K562 (cell line): Measurements from ENCODE around the gene LRRC7.

Experiments used
- ZNF274 ChIP-seq: IDR thresholded peaks from 2 replicates; pipeline ENCODE4 v1.6.1; 2011; ENCODE audit warnings: low read depth, mild to moderate bottlenecking, low read length, moderate library complexity, borderline replicate concordance
- ZNF445 ChIP-seq: fragments of 250-450 bp; sonication (Bioruptor Pico); IDR thresholded peaks from 2 replicates; pipeline ENCODE4 v1.4.0; 2020; ENCODE audit warnings: low read depth, mild to moderate bottlenecking, moderate library complexity
- ZNF644 ChIP-seq: fragments of 200-800 bp; sonication (Bioruptor generic); IDR thresholded peaks from 2 replicates; pipeline ENCODE4 v1.6.1; 2016; ENCODE audit warnings: low read depth, missing genetic modification characterization, missing compliant biosample characterization
- TF ChIP-seq, protein P1 (sequence below), 3 experiments: IDR thresholded peaks in 2 of 3; conservative IDR thresholded peaks in 1 of 3; 2 replicates each; pipeline ENCODE4 v1.5.1; 2011 to 2012; ENCODE audit warnings: low read length in 3 of 3, mild to moderate bottlenecking in 3 of 3, control low read depth in 2 of 3, improper control_type of control experiment in 1 of 3, inconsistent platforms in 1 of 3, low read depth in 1 of 3, mixed read lengths in 1 of 3, moderate library complexity in 1 of 3; ENCODE audit not compliant: insufficient read depth in 2 of 3
- TF ChIP-seq, protein P2 (sequence below): sonication (generic); formaldehyde crosslinking; IDR thresholded peaks from 2 replicates; pipeline ENCODE4 v1.5.0; 2020; ENCODE audit warnings: missing genetic modification reagents
- TF ChIP-seq, protein P3 (sequence below): IDR thresholded peaks from 2 replicates; pipeline ENCODE4 v1.6.1; 2011; ENCODE audit warnings: borderline replicate concordance, low read depth, mild to moderate bottlenecking, moderate library complexity, low read length; ENCODE audit not compliant: insufficient read depth, poor library complexity, severe bottlenecking
- TF ChIP-seq, protein P4 (sequence below): sonication (generic); formaldehyde crosslinking; IDR thresholded peaks from 2 replicates; pipeline ENCODE4 v1.8.0; 2023; ENCODE audit warnings: mild to moderate bottlenecking, missing genetic modification reagents

DNA sequence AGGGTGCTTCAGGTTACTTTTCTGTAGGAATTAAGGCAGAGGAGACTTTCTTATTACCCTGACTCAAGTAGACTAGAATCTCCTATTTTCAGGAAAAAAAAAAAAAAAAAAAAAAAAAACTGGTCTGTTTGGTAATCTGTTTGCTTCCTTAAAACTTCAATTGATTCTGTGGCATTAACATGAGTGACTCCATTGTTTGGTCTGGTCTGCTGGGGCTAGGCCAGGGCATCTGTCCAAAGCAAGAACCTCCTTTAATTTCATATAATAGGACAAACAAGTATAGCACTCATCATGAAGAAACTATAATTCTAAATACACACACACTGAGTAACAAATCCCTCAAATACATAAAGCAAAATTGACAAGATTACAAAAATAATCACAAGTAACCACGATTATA, 32.9 kb upstream of the LRRC7 start:
- no peak for TF ChIP-seq ZNF644 (tag)
- no peak for TF ChIP-seq ZNF274
- TF ChIP-seq, protein P1, sequence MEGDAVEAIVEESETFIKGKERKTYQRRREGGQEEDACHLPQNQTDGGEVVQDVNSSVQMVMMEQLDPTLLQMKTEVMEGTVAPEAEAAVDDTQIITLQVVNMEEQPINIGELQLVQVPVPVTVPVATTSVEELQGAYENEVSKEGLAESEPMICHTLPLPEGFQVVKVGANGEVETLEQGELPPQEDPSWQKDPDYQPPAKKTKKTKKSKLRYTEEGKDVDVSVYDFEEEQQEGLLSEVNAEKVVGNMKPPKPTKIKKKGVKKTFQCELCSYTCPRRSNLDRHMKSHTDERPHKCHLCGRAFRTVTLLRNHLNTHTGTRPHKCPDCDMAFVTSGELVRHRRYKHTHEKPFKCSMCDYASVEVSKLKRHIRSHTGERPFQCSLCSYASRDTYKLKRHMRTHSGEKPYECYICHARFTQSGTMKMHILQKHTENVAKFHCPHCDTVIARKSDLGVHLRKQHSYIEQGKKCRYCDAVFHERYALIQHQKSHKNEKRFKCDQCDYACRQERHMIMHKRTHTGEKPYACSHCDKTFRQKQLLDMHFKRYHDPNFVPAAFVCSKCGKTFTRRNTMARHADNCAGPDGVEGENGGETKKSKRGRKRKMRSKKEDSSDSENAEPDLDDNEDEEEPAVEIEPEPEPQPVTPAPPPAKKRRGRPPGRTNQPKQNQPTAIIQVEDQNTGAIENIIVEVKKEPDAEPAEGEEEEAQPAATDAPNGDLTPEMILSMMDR (IDR thresholded peaks at IDR 0.05 in 2 of 3, conservative IDR thresholded peaks at IDR 0.05 in 1 of 3; ENCODE audit: insufficient read depth in 2 of 3, low read depth in 1 of 3, low read length in 3 of 3) = no peak
- TF ChIP-seq, protein P2, sequence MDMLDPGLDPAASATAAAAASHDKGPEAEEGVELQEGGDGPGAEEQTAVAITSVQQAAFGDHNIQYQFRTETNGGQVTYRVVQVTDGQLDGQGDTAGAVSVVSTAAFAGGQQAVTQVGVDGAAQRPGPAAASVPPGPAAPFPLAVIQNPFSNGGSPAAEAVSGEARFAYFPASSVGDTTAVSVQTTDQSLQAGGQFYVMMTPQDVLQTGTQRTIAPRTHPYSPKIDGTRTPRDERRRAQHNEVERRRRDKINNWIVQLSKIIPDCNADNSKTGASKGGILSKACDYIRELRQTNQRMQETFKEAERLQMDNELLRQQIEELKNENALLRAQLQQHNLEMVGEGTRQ (CRISPR knock-in tag) = no peak
- TF ChIP-seq, protein P3, sequence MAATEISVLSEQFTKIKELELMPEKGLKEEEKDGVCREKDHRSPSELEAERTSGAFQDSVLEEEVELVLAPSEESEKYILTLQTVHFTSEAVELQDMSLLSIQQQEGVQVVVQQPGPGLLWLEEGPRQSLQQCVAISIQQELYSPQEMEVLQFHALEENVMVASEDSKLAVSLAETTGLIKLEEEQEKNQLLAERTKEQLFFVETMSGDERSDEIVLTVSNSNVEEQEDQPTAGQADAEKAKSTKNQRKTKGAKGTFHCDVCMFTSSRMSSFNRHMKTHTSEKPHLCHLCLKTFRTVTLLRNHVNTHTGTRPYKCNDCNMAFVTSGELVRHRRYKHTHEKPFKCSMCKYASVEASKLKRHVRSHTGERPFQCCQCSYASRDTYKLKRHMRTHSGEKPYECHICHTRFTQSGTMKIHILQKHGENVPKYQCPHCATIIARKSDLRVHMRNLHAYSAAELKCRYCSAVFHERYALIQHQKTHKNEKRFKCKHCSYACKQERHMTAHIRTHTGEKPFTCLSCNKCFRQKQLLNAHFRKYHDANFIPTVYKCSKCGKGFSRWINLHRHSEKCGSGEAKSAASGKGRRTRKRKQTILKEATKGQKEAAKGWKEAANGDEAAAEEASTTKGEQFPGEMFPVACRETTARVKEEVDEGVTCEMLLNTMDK = no peak
- TF ChIP-seq, protein P4, sequence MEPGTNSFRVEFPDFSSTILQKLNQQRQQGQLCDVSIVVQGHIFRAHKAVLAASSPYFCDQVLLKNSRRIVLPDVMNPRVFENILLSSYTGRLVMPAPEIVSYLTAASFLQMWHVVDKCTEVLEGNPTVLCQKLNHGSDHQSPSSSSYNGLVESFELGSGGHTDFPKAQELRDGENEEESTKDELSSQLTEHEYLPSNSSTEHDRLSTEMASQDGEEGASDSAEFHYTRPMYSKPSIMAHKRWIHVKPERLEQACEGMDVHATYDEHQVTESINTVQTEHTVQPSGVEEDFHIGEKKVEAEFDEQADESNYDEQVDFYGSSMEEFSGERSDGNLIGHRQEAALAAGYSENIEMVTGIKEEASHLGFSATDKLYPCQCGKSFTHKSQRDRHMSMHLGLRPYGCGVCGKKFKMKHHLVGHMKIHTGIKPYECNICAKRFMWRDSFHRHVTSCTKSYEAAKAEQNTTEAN (CRISPR knock-in tag) = no peak
- TF ChIP-seq ZNF445 (CRISPR knock-in tag) = no peak
